Heart right ventricle (tissue), 16 donors: ENCODE results near the gene HPDL. TPM values are rescaled to one million over a fixed set of nuclear protein-coding genes. Genes with fewer than 3 reads are reported as not detected.

Experiments used
- ATAC-seq, 8 donors: fragments of 200-7000 bp; cut with Tn5 transposase; one replicate each; pipeline ENCODE4 v1.9.1; 2020; ENCODE audit warnings: mild to moderate bottlenecking in 8 of 8, moderate library complexity in 8 of 8, moderate number of reproducible peaks in 1 of 8
- DNase-seq, 2 donors: peaks; one replicate each; pipeline ENCODE4 v3.0.0-alpha.2; 2020
- H3K27ac ChIP-seq, 10 donors: fragments of 200-600 bp; sonication (generic) in 2 of 10; one replicate each; pipeline versions ENCODE4 v1.5.0 to v1.8.0; 2020 to 2022; ENCODE audit warnings: mild to moderate bottlenecking in 3 of 10
- H3K27me3 ChIP-seq, 7 donors: fragments of 200-600 bp; one replicate each; pipeline ENCODE4 v1.8.0; 2021 to 2022; ENCODE audit warnings: mild to moderate bottlenecking in 2 of 7
- H3K36me3 ChIP-seq, 9 donors: fragments of 200-600 bp; sonication (generic) in 1 of 9; one replicate each; pipeline versions ENCODE4 v1.5.0 to v1.8.0; 2020 to 2022; ENCODE audit warnings: mild to moderate bottlenecking in 2 of 9
- H3K4me1 ChIP-seq, 9 donors: fragments of 200-600 bp; sonication (generic) in 1 of 9; one replicate each; pipeline versions ENCODE4 v1.5.0 to v1.8.0; 2020 to 2022; ENCODE audit warnings: mild to moderate bottlenecking in 4 of 9
- H3K4me3 ChIP-seq, 10 donors: fragments of 200-600 bp; sonication (generic) in 2 of 10; one replicate each; pipeline versions ENCODE4 v1.5.0 to v1.8.0; 2020 to 2022; ENCODE audit warnings: mild to moderate bottlenecking in 7 of 10, moderate library complexity in 2 of 10
- H3K9me3 ChIP-seq, 11 donors: fragments of 200-600 bp in 10 of 11; sonication (generic) in 2 of 11; one replicate each; pipeline versions ENCODE4 v1.5.0 to v1.8.0; 2013 to 2022; ENCODE audit warnings: mild to moderate bottlenecking in 2 of 11, control low read depth in 1 of 11, moderate library complexity in 1 of 11
- CTCF ChIP-seq, 9 donors: fragments of 200-600 bp; sonication (generic) in 2 of 9; IDR thresholded peaks; one replicate each; pipeline versions ENCODE4 v1.5.0 to v1.8.0; 2021 to 2022; ENCODE audit warnings: antibody characterized with exemption in 9 of 9, mild to moderate bottlenecking in 5 of 9, moderate library complexity in 1 of 9
- WGBS, 2 donors: extraction: QIAGEN DNeasy Blood & Tissue Kit; methylation state at CpG; one replicate each; pipeline ENCODE4 v1.1.7; 2013; ENCODE audit warnings: inconsistent platforms in 1 of 2; 5-methylcytosine and 5-hydroxymethylcytosine counted together
- intact Hi-C, 10 donors: fragments of 100-400 bp; cut with DNase I; formaldehyde crosslinking; loops; one replicate each; pipeline versions ENCODE4 v1.11.1 to v1.14.2; 2022
- polyA plus RNA-seq, 2 donors: library from polyadenylated mRNA; stranded (reverse); fragments of 200-250 nt; gene quantifications; one replicate each; pipeline ENCODE4 v1.2.3, GENCODE V29; 2013
- total RNA-seq, 10 donors: library from RNA; stranded (reverse); fragmentation: NEBNext Ultra II Directional in 3 of 10; extraction: Animal tissue kit (Norgen Biotek cat#: 25700) in 3 of 10; gene quantifications; one replicate each; pipeline versions ENCODE4 v1.2.1 to v1.2.4, GENCODE V29; 2021 to 2023
- donor health status: Arrhythmogenic right ventricular cardiomyopathy.
- donor health status: ischemic (EF 13 %, LVEDD 7.1; RV severe dilation, severe dysfunction).
- donor health status: healthy with polysubstance abuse.
- donor health status: DM: no; HTN: yes; CAD: no.
- donor health status: DM: no; HTN: no; CAD: no.
- donor health status: ischemic (EF 25% LVEDD 6.9; RV normal size, moderate dysfunction).
- donor health status: ischemic (EF 25% LVEDD 5.7; RV mildly dilated, moderate dysfunction).
- donor health status: healthy.
- donor health status: DM: yes; HTN: yes; CAD: no.
- donor health status: Ischemic cardiomyopathy.
- donor health status: ischemic (EF 35%, LVEDD 5.7; RV mildly dilated, moderate dysfunction).
- donor health status: nonischemic (EF 11% LVEDD 7.7; RV severe dilation, severe dysfunction).
- donor health status: DM: yes; HTN: yes; CAD: no.
- donor health status: PGD.
- donor health status: ischemic (EF 29% LVEDD 5.4; RV normal size, mild dysfunction).
- donor health status: nonischemic (EF 23%, LVEDD 6.1; RV moderate dilation, normal function).

HPDL gene
- total and polyA plus RNA-seq, 12 donors = 0.17 to 0.62 (median 0.37) TPM; not detected in 7

- Histone ChIP-seq H3K4me1 (peaks cover 0 to 17% (median 10%) of the 10 kb centered on the region in 9 donors), H3K36me3 (no peaks in the 10 kb centered on the region), H3K9me3 (no peaks in the 10 kb centered on the region), H3K27me3 (no peaks in the 10 kb centered on the region), H3K27ac (peak overlapping the region; percentile 76 to 96 (median 93)), H3K4me3 (peak overlapping the region; percentile 36 to 94 (median 82))
- no peak for TF ChIP-seq CTCF (IDR thresholded peaks at IDR 0.05)
- WGBS, 2 donors = 42 to 45% methylated on average over 15 of the region's 15 CpGs
- intact Hi-C loops = loop anchor here in 9 of 10 donors (5.0 to 10.0 kb wide), 10 partner anchors 188 to 587 kb away; partner anchors contain the start of genes BEST4 (in 3 of the 9), KIF2C (in 3 of the 9), TESK2 (in 3 of the 9) and RNU5D-1 (in 2 of the 9)
- DNase-seq = peak; percentile 22 to 30
- ATAC-seq = peak in 1 of 8 donors; percentile 1
Observed at GRCh38 chr1:45304311-45305081, 22.2 kb upstream of the HPDL start.

- ATAC-seq (no peak), DNase-seq (no peak)
- WGBS, 2 donors = 91% methylated on average over 10 of the region's 10 CpGs
- Histone ChIP-seq H3K36me3 (no peaks in the 10 kb centered on the region), H3K9me3 (no peaks in the 10 kb centered on the region), H3K4me3 (no peak overlapping the region), H3K27ac (no peak overlapping the region), H3K4me1 (peaks cover 0 to 17% (median 10%) of the 10 kb centered on the region in 9 donors), H3K27me3 (no peaks in the 10 kb centered on the region)
- intact Hi-C loops = loop anchor here in 7 of 10 donors (10.0 kb wide), 4 partner anchors 470 to 570 kb away; partner anchors contain the start of genes BEST4 (in 3 of the 7), KIF2C (in 2 of the 7) and RNU5D-1 (in 2 of the 7)
- TF ChIP-seq CTCF (IDR thresholded peaks at IDR 0.05) = no peak
Observed at GRCh38 chr1:45305231-45305630, 21.5 kb upstream of the HPDL start.

GRCh38 chr1:45306319-45306718 lies 20.4 kb upstream of the HPDL start:
- Histone ChIP-seq H3K27me3 (no peaks in the 10 kb centered on the region), H3K4me3 (no peak overlapping the region), H3K36me3 (no peaks in the 10 kb centered on the region), H3K9me3 (no peaks in the 10 kb centered on the region), H3K4me1 (peaks cover 0 to 17% (median 10%) of the 10 kb centered on the region in 9 donors), H3K27ac (no peak overlapping the region)
- intact Hi-C loops = loop anchor here in 7 of 10 donors (10.0 kb wide), 4 partner anchors 472 to 572 kb away; partner anchors contain the start of genes BEST4 (in 3 of the 7), KIF2C (in 2 of the 7) and RNU5D-1 (in 2 of the 7)
- DNase-seq = no peak
- WGBS, 2 donors = 54% methylated on average over 8 of the region's 8 CpGs
- no peak for TF ChIP-seq CTCF (IDR thresholded peaks at IDR 0.05)
- no peak for ATAC-seq

- no peak overlapping the region for H3K4me3 ChIP-seq
- peaks cover 0 to 17% (median 10%) of the 10 kb centered on the region in 9 donors for H3K4me1 ChIP-seq
- WGBS, 2 donors = 80 to 81% methylated on average over 3 of the region's 3 CpGs
- DNase-seq (no peak), ATAC-seq (no peak)
- TF ChIP-seq CTCF (IDR thresholded peaks at IDR 0.05) = no peak
- intact Hi-C loops = loop anchor here in 7 of 10 donors (10.0 kb wide), 4 partner anchors 472 to 572 kb away; partner anchors contain the start of genes BEST4 (in 3 of the 7), KIF2C (in 2 of the 7) and RNU5D-1 (in 2 of the 7)
- H3K27ac ChIP-seq = no peak overlapping the region
- H3K27me3 ChIP-seq = no peaks in the 10 kb centered on the region
- no peaks in the 10 kb centered on the region for H3K36me3 ChIP-seq
- no peaks in the 10 kb centered on the region for H3K9me3 ChIP-seq
Observed at GRCh38 chr1:45306905-45307304, 19.8 kb upstream of the HPDL start.
